HuH-7 (cell line): ENCODE results near the gene SFXN5.
"Not testable (repeated sequence)": the region's sequence is repeated elsewhere in the genome, so short reads cannot be mapped to it uniquely, and the experiment has no call there.

Source experiments
- DNase-seq: peaks from one replicate; pipeline ENCODE4 v3.0.0; 2011; ENCODE audit warnings: low spot score

SFXN5 gene

GRCh38 chr2:73071360-73072128, at the start of gene SFXN5:
SFXN5 (minus strand) TSS chr2:73071712; CDS start chr2:73071705, 7 bp downstream.
- peak; percentile 99 for DNase-seq

- DNase-seq: not testable (repeated sequence)
Measured at GRCh38 chr2:73119611-73120239, 48.2 kb upstream of the SFXN5 start.

GRCh38 chr2:73117441-73117840, 45.9 kb upstream of the SFXN5 start:
- no peak for DNase-seq

GRCh38 chr2:73116182-73116960, 44.9 kb upstream of the SFXN5 start:
- no peak for DNase-seq

GRCh38 chr2:73114273-73114867, 42.9 kb upstream of the SFXN5 start:
- DNase-seq: no peak

GRCh38 chr2:73112913-73113854, 41.7 kb upstream of the SFXN5 start, which contains the start of gene RAB11FIP5:
RAB11FIP5 (minus strand) TSS chr2:73112948; CDS start chr2:73112777, 171 bp downstream.
- peak; percentile 87 for DNase-seq

- peak; percentile 45 for DNase-seq
Measured at GRCh38 chr2:73112026-73112912, 40.8 kb upstream of the SFXN5 start.

GRCh38 chr2:73111073-73112025, 39.8 kb upstream of the SFXN5 start:
- peak; percentile 45 for DNase-seq

- DNase-seq: no peak
Measured at GRCh38 chr2:73110168-73111072, 38.9 kb upstream of the SFXN5 start.

GRCh38 chr2:73109431-73110167, 38.1 kb upstream of the SFXN5 start:
- DNase-seq: no peak

GRCh38 chr2:73107211-73107926, 35.9 kb upstream of the SFXN5 start:
- DNase-seq: no peak

- DNase-seq: no peak
Measured at GRCh38 chr2:73106791-73107190, 35.3 kb upstream of the SFXN5 start.

GRCh38 chr2:73105511-73105971, 34.0 kb upstream of the SFXN5 start:
- no peak for DNase-seq

GRCh38 chr2:73104933-73105332, 33.4 kb upstream of the SFXN5 start:
- DNase-seq: no peak

GRCh38 chr2:73103018-73103542, 31.6 kb upstream of the SFXN5 start:
- no peak for DNase-seq

- no peak for DNase-seq
Measured at GRCh38 chr2:73101626-73102256, 30.2 kb upstream of the SFXN5 start.
